Hepatocyte (in vitro differentiated cells): ENCODE results near the gene ZNF722. TPM values are rescaled to one million over a fixed set of nuclear protein-coding genes. Genes with fewer than 3 reads are reported as not detected.
"Not testable (repeated sequence)": the region's sequence is repeated elsewhere in the genome, so short reads cannot be mapped to it uniquely, and the experiment has no call there.

Source experiments
- DNase-seq: peaks from one replicate; pipeline ENCODE4 v3.0.0-alpha.2; 2016; ENCODE audit warnings: low spot score
- H2AFZ ChIP-seq: fragments of 200-600 bp; sonication (generic); 2 replicates; pipeline ENCODE4 v1.6.0; 2016; ENCODE audit warnings: antibody characterized with exemption, mild to moderate bottlenecking
- H3K27ac ChIP-seq: fragments of 200-600 bp; sonication (generic); 2 replicates; pipeline ENCODE4 v1.5.1; 2016; ENCODE audit warnings: mild to moderate bottlenecking
- H3K27me3 ChIP-seq: fragments of 200-600 bp; sonication (generic); 2 replicates; pipeline ENCODE4 v1.6.1; 2016
- H3K36me3 ChIP-seq: fragments of 200-600 bp; sonication (generic); replicated peaks from 2 replicates; pipeline ENCODE4 v1.5.1; 2016; ENCODE audit warnings: low read depth; ENCODE audit not compliant: insufficient read depth
- H3K4me1 ChIP-seq: fragments of 200-600 bp; sonication (generic); 2 replicates; pipeline ENCODE4 v1.5.1; 2016; ENCODE audit warnings: mild to moderate bottlenecking, moderate library complexity; ENCODE audit not compliant: insufficient read depth
- H3K4me2 ChIP-seq: fragments of 200-600 bp; sonication (generic); 2 replicates; pipeline ENCODE4 v1.6.0; 2016
- H3K4me3 ChIP-seq: fragments of 200-600 bp; sonication (generic); 2 replicates; pipeline ENCODE4 v1.5.1; 2016; ENCODE audit warnings: mild to moderate bottlenecking
- H3K79me2 ChIP-seq: fragments of 200-600 bp; sonication (generic); 2 replicates; pipeline ENCODE4 v1.6.0; 2017; ENCODE audit warnings: mild to moderate bottlenecking
- H3K9me2 ChIP-seq: fragments of 200-600 bp; sonication (generic); replicated peaks from 2 replicates; pipeline ENCODE4 v1.6.0; 2017; ENCODE audit warnings: mild to moderate bottlenecking; ENCODE audit not compliant: insufficient read depth
- H3K9me3 ChIP-seq: fragments of 200-600 bp; sonication (generic); 2 replicates; pipeline ENCODE4 v1.5.1; 2016; ENCODE audit warnings: low read depth, mild to moderate bottlenecking
- H4K20me1 ChIP-seq: fragments of 200-600 bp; sonication (generic); 2 replicates; pipeline ENCODE4 v1.6.0; 2016; ENCODE audit warnings: mild to moderate bottlenecking; ENCODE audit not compliant: insufficient read depth, poor library complexity, severe bottlenecking
- EZH2 ChIP-seq: fragments of 200-600 bp; sonication (generic); IDR thresholded peaks from 2 replicates; pipeline ENCODE4 v1.6.1; 2016; ENCODE audit warnings: antibody characterized with exemption, mild to moderate bottlenecking, borderline replicate concordance
- EZH2phosphoT487 ChIP-seq: fragments of 200-600 bp; sonication (generic); IDR thresholded peaks from one replicate; pipeline ENCODE4 v1.6.1; 2018; ENCODE audit warnings: antibody characterized with exemption, mild to moderate bottlenecking, low read depth, moderate library complexity; ENCODE audit not compliant: unreplicated experiment, severe bottlenecking
- WGBS: methylation state at CpG from one replicate; pipeline ENCODE4 v1.1.6; 2016; ENCODE audit warnings: low lambda C conversion rate; ENCODE audit errors: missing lambda C conversion rate; 5-methylcytosine and 5-hydroxymethylcytosine counted together
- polyA plus RNA-seq: library from polyadenylated mRNA; unstranded; fragments of >200 nt; fragmentation: Nextera tagmentation; extraction: Ambion mirVana; gene quantifications from 2 replicates; pipeline ENCODE4 v1.2.1, GENCODE V29; 2016
- total RNA-seq: library from RNA; depleted of rRNA; stranded (reverse); fragments of >200 nt; gene quantifications from 2 replicates; pipeline ENCODE4 v1.2.3, GENCODE V29; 2014
- TF ChIP-seq, protein P1 (sequence below): fragments of 200-600 bp; sonication (generic); IDR thresholded peaks from 2 replicates; pipeline ENCODE4 v1.5.1; 2016; ENCODE audit warnings: antibody characterized with exemption, mild to moderate bottlenecking; ENCODE audit not compliant: poor library complexity

ZNF722 gene
- total RNA-seq (not detected in 2 replicates), polyA plus RNA-seq (not detected in 2 replicates)

DNA sequence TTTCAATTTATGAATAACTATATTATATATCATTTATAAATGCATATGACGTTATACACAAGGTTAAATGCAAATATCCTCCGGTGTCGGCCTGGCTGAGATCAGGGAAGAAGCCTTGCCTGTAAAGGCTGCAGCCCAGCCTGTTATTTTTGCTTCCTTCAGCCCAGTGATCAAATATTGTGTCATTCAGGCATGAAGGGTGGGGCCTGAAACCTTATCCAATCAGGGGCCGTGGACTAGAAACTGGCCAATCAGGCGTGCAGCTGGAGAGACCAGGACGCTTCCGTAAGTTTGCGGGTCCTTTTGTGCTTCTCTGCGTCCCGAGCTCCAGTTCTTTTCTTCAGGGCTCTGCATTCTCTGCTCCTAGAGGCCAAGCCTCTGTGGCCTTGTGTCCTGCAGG is at the start of gene ZNF722:
ZNF722 (plus strand) TSS at position 301 of the 400 bp plus-strand sequence. CDS start 113 bp downstream, outside the sequence.
- Histone ChIP-seq H3K4me3 (no peak within 1 kb of the TSS), H3K27ac (no peak within 1 kb of the TSS), H4K20me1 (no peaks in the 10 kb centered on the region), H2AFZ (no peak within 1 kb of the TSS), H3K4me2 (no peak within 1 kb of the TSS), H3K9me2 (no peaks in the 10 kb centered on the region), H3K79me2 (no peaks in the 10 kb centered on the region), H3K4me1 (no peaks in the 10 kb centered on the region), H3K9me3 (no peaks in the 10 kb centered on the region), H3K27me3 (no peaks in the 10 kb centered on the region), H3K36me3 (no peaks in the 10 kb centered on the region)
- WGBS = 87% methylated on average over 10 of the region's 10 CpGs
- no peak for DNase-seq
- TF ChIP-seq EZH2phosphoT487 (no peak), EZH2 (no peak)
- TF ChIP-seq, protein P1, sequence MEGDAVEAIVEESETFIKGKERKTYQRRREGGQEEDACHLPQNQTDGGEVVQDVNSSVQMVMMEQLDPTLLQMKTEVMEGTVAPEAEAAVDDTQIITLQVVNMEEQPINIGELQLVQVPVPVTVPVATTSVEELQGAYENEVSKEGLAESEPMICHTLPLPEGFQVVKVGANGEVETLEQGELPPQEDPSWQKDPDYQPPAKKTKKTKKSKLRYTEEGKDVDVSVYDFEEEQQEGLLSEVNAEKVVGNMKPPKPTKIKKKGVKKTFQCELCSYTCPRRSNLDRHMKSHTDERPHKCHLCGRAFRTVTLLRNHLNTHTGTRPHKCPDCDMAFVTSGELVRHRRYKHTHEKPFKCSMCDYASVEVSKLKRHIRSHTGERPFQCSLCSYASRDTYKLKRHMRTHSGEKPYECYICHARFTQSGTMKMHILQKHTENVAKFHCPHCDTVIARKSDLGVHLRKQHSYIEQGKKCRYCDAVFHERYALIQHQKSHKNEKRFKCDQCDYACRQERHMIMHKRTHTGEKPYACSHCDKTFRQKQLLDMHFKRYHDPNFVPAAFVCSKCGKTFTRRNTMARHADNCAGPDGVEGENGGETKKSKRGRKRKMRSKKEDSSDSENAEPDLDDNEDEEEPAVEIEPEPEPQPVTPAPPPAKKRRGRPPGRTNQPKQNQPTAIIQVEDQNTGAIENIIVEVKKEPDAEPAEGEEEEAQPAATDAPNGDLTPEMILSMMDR = no peak

DNA sequence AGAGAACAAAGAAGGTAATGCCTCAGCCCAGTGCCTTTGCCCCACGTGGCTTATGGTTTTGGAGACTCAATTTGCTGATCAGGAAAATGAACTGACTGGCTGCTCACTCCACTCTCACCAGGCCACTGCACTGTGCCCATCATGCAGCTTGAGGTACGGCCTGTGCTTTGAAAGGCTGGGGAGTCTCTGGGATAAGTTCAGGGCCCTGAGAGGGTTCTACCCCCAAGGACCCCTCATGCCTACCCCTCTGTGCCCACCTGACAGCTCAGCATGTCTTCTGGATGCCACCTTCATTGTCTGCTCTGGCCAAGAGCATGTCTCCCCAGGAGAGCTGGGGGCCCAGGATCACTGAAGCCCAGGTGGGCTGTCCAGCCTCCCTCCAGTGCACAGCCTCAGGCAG is 45.5 kb upstream of the ZNF722 start:
- Histone ChIP-seq H3K4me2 (no peak overlapping the region), H3K36me3 (no peaks in the 10 kb centered on the region), H3K9me2 (no peaks in the 10 kb centered on the region), H2AFZ (no peak overlapping the region), H4K20me1 (no peaks in the 10 kb centered on the region), H3K4me3 (no peak overlapping the region), H3K79me2 (no peaks in the 10 kb centered on the region), H3K9me3 (peaks cover under 1% of the 10 kb centered on the region), H3K27ac (no peak overlapping the region), H3K27me3 (no peaks in the 10 kb centered on the region), H3K4me1 (no peaks in the 10 kb centered on the region)
- 36% methylated on average over 2 of the region's 2 CpGs for WGBS
- no peak for DNase-seq
- no peak for TF ChIP-seq EZH2phosphoT487

DNA sequence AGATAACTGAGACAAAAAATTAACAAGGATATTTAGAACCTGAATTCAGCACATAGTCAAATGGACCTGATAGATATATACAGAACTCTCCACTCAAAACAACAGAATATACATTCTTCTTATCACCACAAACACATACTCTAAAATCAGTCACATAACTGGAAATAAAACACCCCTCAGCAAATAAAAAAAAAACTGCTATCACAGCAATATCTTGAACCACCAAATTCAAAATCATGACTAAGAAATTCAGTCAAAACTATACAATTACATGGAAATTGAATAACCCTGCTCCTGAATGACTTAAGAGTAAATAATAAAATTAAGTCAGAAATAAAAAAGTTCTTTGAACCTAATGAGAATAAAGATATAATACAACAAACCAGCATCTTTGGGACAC is 30.0 kb upstream of the ZNF722 start:
- no peak for DNase-seq
- no peak for TF ChIP-seq EZH2
- TF ChIP-seq, protein P1 = no peak
- TF ChIP-seq EZH2phosphoT487 = no peak
- no peaks in the 10 kb centered on the region for H3K27me3 ChIP-seq
- H4K20me1 ChIP-seq = no peaks in the 10 kb centered on the region
- no peaks in the 10 kb centered on the region for H3K9me2 ChIP-seq
- no peaks in the 10 kb centered on the region for H3K79me2 ChIP-seq
- H2AFZ ChIP-seq = no peak overlapping the region
- H3K27ac ChIP-seq = no peak overlapping the region
- H3K4me2 ChIP-seq = no peak overlapping the region
- H3K36me3 ChIP-seq = no peaks in the 10 kb centered on the region
- H3K4me1 ChIP-seq = no peaks in the 10 kb centered on the region
- no peak overlapping the region for H3K4me3 ChIP-seq
- H3K9me3 ChIP-seq = peaks cover 3% of the 10 kb centered on the region

DNA sequence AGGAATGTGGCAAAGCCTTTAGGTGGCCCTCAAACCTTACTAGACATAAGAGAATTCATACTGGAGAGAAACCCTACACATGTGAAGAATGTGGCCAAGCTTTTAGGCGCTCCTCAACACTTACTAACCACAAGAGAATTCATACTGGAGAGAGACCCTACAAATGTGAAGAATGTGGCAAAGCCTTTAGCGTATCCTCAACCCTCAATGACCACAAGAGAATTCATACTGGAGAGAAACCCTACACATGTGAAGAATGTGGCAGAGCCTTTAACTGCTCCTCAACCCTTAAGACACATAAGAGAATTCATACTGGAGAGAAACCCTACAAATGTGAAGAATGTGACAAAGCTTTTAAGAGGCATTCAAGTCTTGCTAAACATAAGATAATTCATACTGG is 16.8 kb downstream of the ZNF722 start:
- not testable (repeated sequence) for H3K27me3 ChIP-seq, H2AFZ ChIP-seq, H3K4me2 ChIP-seq, H3K4me1 ChIP-seq, H4K20me1 ChIP-seq, H3K9me2 ChIP-seq, H3K27ac ChIP-seq, DNase-seq, H3K4me3 ChIP-seq, H3K79me2 ChIP-seq, H3K36me3 ChIP-seq
- WGBS = 79% methylated on average over 2 of the region's 2 CpGs
- H3K9me3 ChIP-seq = peaks cover 13% of the 10 kb centered on the region

DNA sequence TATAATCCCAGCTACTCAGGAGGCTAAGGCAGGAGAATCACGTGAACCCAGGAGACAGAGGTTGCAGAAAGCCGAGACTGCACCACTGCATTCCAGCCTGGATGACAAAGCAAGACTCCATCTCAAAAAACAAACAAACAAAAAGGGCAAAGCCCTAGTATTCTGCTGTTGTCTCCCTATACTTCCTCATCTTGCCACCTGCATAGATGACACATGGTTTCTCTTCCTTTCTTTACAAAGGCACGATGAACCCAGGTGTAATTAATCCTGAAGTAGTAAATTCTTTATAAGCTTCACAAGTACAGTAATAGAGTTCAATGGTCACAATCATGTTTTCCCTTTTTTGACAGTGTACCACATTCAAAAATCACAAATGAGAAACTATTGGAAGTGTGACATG is 36.7 kb downstream of the ZNF722 start:
- H3K4me1 ChIP-seq = no peaks in the 10 kb centered on the region
- no peak overlapping the region for H2AFZ ChIP-seq
- TF ChIP-seq EZH2phosphoT487 (no peak), EZH2 (no peak)
- TF ChIP-seq, protein P1 = no peak
- no peaks in the 10 kb centered on the region for H4K20me1 ChIP-seq
- DNase-seq = no peak
- no peaks in the 10 kb centered on the region for H3K27me3 ChIP-seq
- no peaks in the 10 kb centered on the region for H3K36me3 ChIP-seq
- 57% methylated on average over 3 of the region's 3 CpGs for WGBS
- H3K4me3 ChIP-seq = no peak overlapping the region
- no peaks in the 10 kb centered on the region for H3K9me3 ChIP-seq
- H3K27ac ChIP-seq = no peak overlapping the region
- no peaks in the 10 kb centered on the region for H3K79me2 ChIP-seq
- no peaks in the 10 kb centered on the region for H3K9me2 ChIP-seq
- no peak overlapping the region for H3K4me2 ChIP-seq
